ENCODE results near the gene ADGRG6. TPM values are rescaled to one million over a fixed set of nuclear protein-coding genes. Genes with fewer than 3 reads are reported as not detected.

ADGRG6 gene
- total RNA-seq, 3 donors from 2014 or later: 8.2 to 29.6 (median 28.5) TPM

GRCh38 chr6:142438898-142439297 lies 137.1 kb downstream of the ADGRG6 start:
- no peaks in the 10 kb centered on the region for H3K4me1 ChIP-seq
- TF ChIP-seq CTCF (IDR thresholded peaks at IDR 0.05) (no peak), POLR2A (IDR thresholded peaks at IDR 0.05) (no peak), POLR2AphosphoS5 (IDR thresholded peaks at IDR 0.05) (no peak)
- H3K27ac ChIP-seq: no peak overlapping the region
- intact Hi-C loops (cut with DNase I; ENCODE audit: low total_unique reads): no loop called here
- no peak overlapping the region for H3K4me3 ChIP-seq
- DNase-seq (ENCODE audit: low spot score in 2 of 2): no peak
- H3K9me3 ChIP-seq: no peaks in the 10 kb centered on the region
- no peaks in the 10 kb centered on the region for H3K27me3 ChIP-seq
- H3K36me3 ChIP-seq: no peaks in the 10 kb centered on the region

DNA sequence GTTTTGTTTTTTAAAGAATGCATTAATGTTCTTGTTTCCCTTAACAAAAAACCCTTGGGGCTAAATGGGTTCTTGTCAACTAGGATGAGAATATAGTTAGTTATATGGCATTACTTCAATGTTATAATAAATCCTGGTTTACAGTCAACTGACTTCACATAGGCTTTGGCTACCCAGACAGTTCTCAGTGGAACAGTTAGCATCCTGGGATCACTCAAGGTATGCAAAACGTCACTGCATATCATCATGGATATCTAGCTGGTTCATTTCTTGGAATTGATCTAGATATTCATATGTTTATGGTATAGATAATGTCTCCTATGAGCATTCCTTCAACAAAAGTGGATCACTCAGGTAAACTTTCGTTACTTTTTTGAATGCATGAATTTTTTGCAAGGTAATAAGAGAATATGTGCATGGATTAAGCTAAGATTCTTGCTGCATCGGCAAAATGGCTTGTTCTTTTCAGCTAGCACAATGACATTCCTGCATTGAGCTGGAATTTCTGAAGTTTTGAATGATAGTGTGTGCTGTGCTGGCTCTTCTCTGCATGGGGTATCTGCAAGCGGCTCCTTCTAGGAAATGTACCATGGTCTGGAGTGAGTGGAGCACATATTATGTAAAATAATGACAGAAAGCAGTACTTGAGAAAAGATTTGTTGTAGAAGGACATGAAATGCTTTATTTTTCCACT lies 138.9 kb downstream of the ADGRG6 start:
- no peak overlapping the region for H3K4me3 ChIP-seq
- intact Hi-C loops (cut with DNase I; ENCODE audit: low total_unique reads): no loop called here
- H3K27me3 ChIP-seq: no peaks in the 10 kb centered on the region
- no peak for DNase-seq (ENCODE audit: low spot score in 2 of 2)
- TF ChIP-seq POLR2AphosphoS5 (IDR thresholded peaks at IDR 0.05) (no peak), POLR2A (IDR thresholded peaks at IDR 0.05) (no peak)
- no peaks in the 10 kb centered on the region for H3K9me3 ChIP-seq
- H3K27ac ChIP-seq: no peak overlapping the region
- no peaks in the 10 kb centered on the region for H3K4me1 ChIP-seq
- H3K36me3 ChIP-seq: no peaks in the 10 kb centered on the region

- intact Hi-C loops (cut with DNase I; ENCODE audit: low total_unique reads): no loop called here
- H3K4me1 ChIP-seq: no peaks in the 10 kb centered on the region
- TF ChIP-seq POLR2A (IDR thresholded peaks at IDR 0.05) (no peak), POLR2AphosphoS5 (IDR thresholded peaks at IDR 0.05) (no peak), CTCF (IDR thresholded peaks at IDR 0.05) (no peak)
- no peak for DNase-seq (ENCODE audit: low spot score in 2 of 2)
- no peaks in the 10 kb centered on the region for H3K36me3 ChIP-seq
- H3K27me3 ChIP-seq: no peaks in the 10 kb centered on the region
- no peak overlapping the region for H3K4me3 ChIP-seq
- no peak overlapping the region for H3K27ac ChIP-seq
- no peaks in the 10 kb centered on the region for H3K9me3 ChIP-seq
These were observed 139.9 kb downstream of the ADGRG6 start for GRCh38 chr6:142441716-142442115.

DNA sequence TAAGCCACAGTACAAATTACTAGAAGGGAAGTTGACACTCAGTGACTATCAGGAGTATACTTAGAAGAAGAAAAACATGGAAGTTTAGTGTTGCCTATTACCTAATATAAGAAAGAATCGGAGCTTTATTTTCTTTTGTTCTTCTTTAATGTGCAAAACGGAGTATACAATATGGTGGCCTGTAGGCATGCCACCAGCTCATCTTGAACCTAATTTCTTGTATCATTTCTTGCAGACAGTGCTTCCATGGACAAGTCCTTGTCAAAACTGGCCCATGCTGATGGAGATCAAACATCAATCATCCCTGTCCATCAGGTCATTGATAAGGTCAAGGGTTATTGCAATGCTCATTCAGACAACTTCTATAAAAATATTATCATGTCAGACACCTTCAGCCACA lies 141.3 kb downstream of the ADGRG6 start:
- no peaks in the 10 kb centered on the region for H3K9me3 ChIP-seq
- H3K4me1 ChIP-seq: no peaks in the 10 kb centered on the region
- intact Hi-C loops (cut with DNase I; ENCODE audit: low total_unique reads): no loop called here
- TF ChIP-seq POLR2A (IDR thresholded peaks at IDR 0.05) (no peak), CTCF (IDR thresholded peaks at IDR 0.05) (no peak), POLR2AphosphoS5 (IDR thresholded peaks at IDR 0.05) (no peak)
- no peak overlapping the region for H3K27ac ChIP-seq
- H3K27me3 ChIP-seq: no peaks in the 10 kb centered on the region
- H3K36me3 ChIP-seq: no peaks in the 10 kb centered on the region
- no peak overlapping the region for H3K4me3 ChIP-seq
- no peak for DNase-seq (ENCODE audit: low spot score in 2 of 2)

DNA sequence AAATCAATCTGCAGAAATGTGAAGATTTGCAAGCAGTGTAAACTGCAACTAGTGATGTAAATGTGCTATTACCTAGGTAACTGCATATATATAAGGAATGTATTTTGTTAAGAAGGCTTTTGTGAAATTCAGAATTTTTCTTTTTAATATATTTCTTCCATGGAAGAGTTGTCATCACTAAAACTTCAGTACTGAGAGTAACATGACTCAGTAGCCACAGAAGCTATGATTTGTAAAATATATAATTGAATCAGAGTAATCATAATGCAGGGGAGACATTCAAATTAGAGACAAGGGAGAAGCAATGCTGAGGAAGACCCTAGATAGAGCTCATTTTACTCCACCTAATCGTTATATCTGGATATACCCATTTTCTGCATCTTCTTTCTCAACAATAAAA lies 141.7 kb downstream of the ADGRG6 start:
- H3K27me3 ChIP-seq: no peaks in the 10 kb centered on the region
- no peaks in the 10 kb centered on the region for H3K4me1 ChIP-seq
- TF ChIP-seq CTCF (IDR thresholded peaks at IDR 0.05) (no peak), POLR2AphosphoS5 (IDR thresholded peaks at IDR 0.05) (no peak), POLR2A (IDR thresholded peaks at IDR 0.05) (no peak)
- no peak for DNase-seq (ENCODE audit: low spot score in 2 of 2)
- no peak overlapping the region for H3K4me3 ChIP-seq
- no peak overlapping the region for H3K27ac ChIP-seq
- H3K36me3 ChIP-seq: no peaks in the 10 kb centered on the region
- H3K9me3 ChIP-seq: no peaks in the 10 kb centered on the region
- intact Hi-C loops (cut with DNase I; ENCODE audit: low total_unique reads): no loop called here

All from breast epithelium (tissue), 4 donors.